ENCODE results near the gene RAB38.
A peak's percentile ranks its signal among the peaks of the same experiment; 100 is the strongest.

RAB38 gene

DNA sequence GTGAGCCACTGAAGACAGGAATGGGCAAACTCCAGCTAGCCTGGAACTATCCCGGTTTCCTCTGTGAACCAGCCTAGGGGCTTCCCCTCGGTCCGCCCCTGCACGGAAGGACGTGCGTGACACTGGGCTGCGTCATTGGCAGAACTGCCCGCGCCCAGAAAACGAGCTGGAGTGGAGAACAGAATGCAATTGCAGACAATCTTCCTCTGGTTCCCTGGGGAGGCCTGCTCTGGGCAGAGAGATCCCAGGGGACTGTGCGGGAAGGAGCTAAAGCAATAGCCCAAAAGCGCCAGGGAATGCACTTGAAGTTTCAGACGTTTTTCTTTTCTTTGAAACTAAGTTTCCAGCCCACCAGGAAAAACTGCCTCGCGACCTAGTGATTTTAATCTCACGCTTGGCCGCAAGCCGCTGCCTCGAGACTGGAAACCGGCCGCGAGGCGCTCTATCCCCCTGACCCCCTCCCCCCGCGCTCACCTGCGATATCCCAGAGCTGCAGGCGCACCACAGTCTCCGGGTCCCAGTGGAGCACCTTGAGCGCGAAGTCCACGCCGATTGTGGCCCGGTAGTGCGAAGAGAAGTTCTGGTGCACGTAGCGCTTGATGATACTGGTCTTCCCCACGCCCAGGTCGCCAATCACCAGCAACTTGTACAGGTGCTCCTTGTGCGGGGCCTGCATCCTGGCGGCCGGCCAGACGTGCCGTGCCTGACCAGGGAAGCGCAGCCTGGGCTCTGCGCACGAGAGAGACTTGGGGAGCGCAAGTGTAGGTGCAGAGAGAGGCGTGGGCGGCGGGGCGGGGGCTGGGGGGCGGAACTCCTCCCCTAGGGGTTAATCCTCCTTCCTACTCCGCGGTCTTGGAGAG, at the start of gene RAB38:
TSS of gene RAB38 (minus strand) at position 735 of the 860 bp plus-strand sequence. CDS start at position 676, 59 bp downstream.
- H3K27ac ChIP-seq, result no peak within 1 kb of the TSS

GRCh38 chr11:88213406-88213805, 38.2 kb upstream of the RAB38 start:
- Histone ChIP-seq H3K4me3 (ENCODE audit: low read depth in 1 of 2, low read length in 1 of 2) (no peak overlapping the region), H3K4me1 (ENCODE audit: control insufficient read depth in 1 of 2, insufficient read depth in 1 of 2, low read depth in 1 of 2, low read length in 1 of 2) (no peaks in the 10 kb centered on the region), H3K27ac (no peak overlapping the region), H3K36me3 (no peaks in the 10 kb centered on the region), H3K27me3 (no peaks in the 10 kb centered on the region), H3K9me3 (no peaks in the 10 kb centered on the region)
- no peak for TF ChIP-seq CTCF (IDR thresholded peaks at IDR 0.05)

More for the DNA sequence above, at the start of gene RAB38:
- peak within 1 kb of the TSS; percentile 39 to 44 for H3K4me3 ChIP-seq (ENCODE audit: low read depth in 1 of 2, low read length in 1 of 2)
- no peaks in the 10 kb centered on the region for H3K36me3 ChIP-seq
- peaks cover 12 to 13% of the 10 kb centered on the region in 2 experiments for H3K4me1 ChIP-seq (ENCODE audit: control insufficient read depth in 1 of 2, insufficient read depth in 1 of 2, low read depth in 1 of 2, low read length in 1 of 2)
- peaks cover 15% of the 10 kb centered on the region for H3K27me3 ChIP-seq
- H3K9me3 ChIP-seq, result no peaks in the 10 kb centered on the region
- no peak for TF ChIP-seq CTCF (IDR thresholded peaks at IDR 0.05)

- Histone ChIP-seq H3K4me1 (ENCODE audit: control insufficient read depth in 1 of 2, insufficient read depth in 1 of 2, low read depth in 1 of 2, low read length in 1 of 2) (no peaks in the 10 kb centered on the region), H3K27ac (no peak overlapping the region), H3K27me3 (no peaks in the 10 kb centered on the region), H3K4me3 (ENCODE audit: low read depth in 1 of 2, low read length in 1 of 2) (no peak overlapping the region), H3K36me3 (no peaks in the 10 kb centered on the region), H3K9me3 (no peaks in the 10 kb centered on the region)
- TF ChIP-seq CTCF (IDR thresholded peaks at IDR 0.05), result no peak
These were observed 37.1 kb upstream of the RAB38 start for GRCh38 chr11:88212300-88212699.

GRCh38 chr11:88208745-88209144, 33.5 kb upstream of the RAB38 start:
- H3K27me3 ChIP-seq, result no peaks in the 10 kb centered on the region
- no peaks in the 10 kb centered on the region for H3K36me3 ChIP-seq
- no peak for TF ChIP-seq CTCF (IDR thresholded peaks at IDR 0.05)
- H3K9me3 ChIP-seq, result no peaks in the 10 kb centered on the region
- no peaks in the 10 kb centered on the region for H3K4me1 ChIP-seq (ENCODE audit: control insufficient read depth in 1 of 2, insufficient read depth in 1 of 2, low read depth in 1 of 2, low read length in 1 of 2)
- no peak overlapping the region for H3K27ac ChIP-seq
- H3K4me3 ChIP-seq (ENCODE audit: low read depth in 1 of 2, low read length in 1 of 2), result no peak overlapping the region

DNA sequence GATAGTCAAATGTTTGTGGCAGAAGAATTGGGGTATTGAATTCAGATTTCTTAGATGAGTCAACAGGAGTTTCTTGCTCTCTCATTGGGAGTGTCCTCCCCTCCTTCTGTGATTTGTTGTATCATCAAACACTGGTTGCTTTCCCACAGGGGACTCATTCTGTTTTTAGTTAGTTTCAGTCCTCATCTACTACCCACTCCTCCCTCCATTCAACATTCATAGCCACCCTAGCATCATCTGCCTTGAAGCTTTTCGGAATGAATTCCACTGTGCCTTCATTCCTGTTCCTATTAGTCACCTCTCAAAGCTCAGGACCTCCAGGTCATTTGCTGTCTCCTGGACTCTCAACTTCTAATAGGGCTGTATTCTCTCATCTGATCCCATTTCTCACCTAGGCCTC, 31.5 kb upstream of the RAB38 start:
- Histone ChIP-seq H3K9me3 (no peaks in the 10 kb centered on the region), H3K27ac (no peak overlapping the region), H3K36me3 (no peaks in the 10 kb centered on the region), H3K4me1 (ENCODE audit: control insufficient read depth in 1 of 2, insufficient read depth in 1 of 2, low read depth in 1 of 2, low read length in 1 of 2) (no peaks in the 10 kb centered on the region), H3K27me3 (no peaks in the 10 kb centered on the region), H3K4me3 (ENCODE audit: low read depth in 1 of 2, low read length in 1 of 2) (no peak overlapping the region)
- no peak for TF ChIP-seq CTCF (IDR thresholded peaks at IDR 0.05)

Data from neutrophil (primary cell).